AG04450 (cell line): Measurements from ENCODE around the gene MYL4. TPM values are rescaled to one million over a fixed set of nuclear protein-coding genes. Genes with fewer than 3 reads are reported as not detected.

Experiments used
- CTCF ChIA-PET: fragments of 300-600, 350-600 bp; formaldehyde crosslinking; extraction: SDS; loops from one replicate; lab custom pipeline; 2022; ENCODE audit warnings: antibody characterized with exemption, inconsistent platforms; lab: Charles Lee
- POLR2A ChIA-PET: fragments of 350-600 bp; formaldehyde crosslinking; extraction: SDS; loops from one replicate; lab custom pipeline; 2021; ENCODE audit warnings: antibody characterized with exemption, inconsistent platforms; lab: Yijun Ruan, JAX
- DNase-seq: peaks from one replicate; pipeline ENCODE4 v3.0.0-alpha.2; 2011; ENCODE audit warnings: low read depth, low spot score
- H3K27ac ChIP-seq: one replicate; pipeline ENCODE4 v1.5.1; 2012; ENCODE audit warnings: low read depth, low read length, control low read depth
- H3K27me3 ChIP-seq: one replicate; pipeline ENCODE4 v1.6.0; 2012; ENCODE audit warnings: low read length; ENCODE audit not compliant: control insufficient read depth, insufficient read depth
- H3K4me3 ChIP-seq: 2 replicates; pipeline ENCODE4 v1.5.1; 2011; ENCODE audit warnings: mild to moderate bottlenecking, low read depth, low read length, control low read depth
- H3K9me3 ChIP-seq: 2 replicates; pipeline ENCODE4 v1.5.1; 2012; ENCODE audit warnings: low read length; ENCODE audit not compliant: control insufficient read depth, insufficient read depth
- polyA plus RNA-seq: library from polyadenylated mRNA; depleted of rRNA; stranded (reverse); fragments of >200 nt; gene quantifications from 2 replicates; pipeline ENCODE4 v1.2.3, GENCODE V29; 2011
- TF ChIP-seq, protein P1 (sequence below): IDR thresholded peaks from 2 replicates; pipeline ENCODE4 v1.5.1; 2011; ENCODE audit warnings: low read depth, low read length, control low read depth, inconsistent platforms

Gene MYL4
- polyA plus RNA-seq, 1 experiment: 0.19 TPM

- Histone ChIP-seq H3K9me3 (peaks cover 3% of the 10 kb centered on the region; the same call in 1 of the 2 replicates), H3K4me3 (peak within 1 kb of the TSS; percentile 78), H3K27ac (peak within 1 kb of the TSS; percentile 96), H3K27me3 (no peaks in the 10 kb centered on the region)
- POLR2A ChIA-PET: interaction anchor here (0.6 to 1.6 kb wide), 3 partner anchors 17 to 619 kb away, joined by 4 to 7 read pairs (median 6); no protein-coding TSS in a partner anchor
- CTCF ChIA-PET: interaction anchor here (0.7 kb wide), 1 partner anchor 10 kb away, joined by 3 read pairs; no protein-coding TSS in a partner anchor
- TF ChIP-seq, protein P1, sequence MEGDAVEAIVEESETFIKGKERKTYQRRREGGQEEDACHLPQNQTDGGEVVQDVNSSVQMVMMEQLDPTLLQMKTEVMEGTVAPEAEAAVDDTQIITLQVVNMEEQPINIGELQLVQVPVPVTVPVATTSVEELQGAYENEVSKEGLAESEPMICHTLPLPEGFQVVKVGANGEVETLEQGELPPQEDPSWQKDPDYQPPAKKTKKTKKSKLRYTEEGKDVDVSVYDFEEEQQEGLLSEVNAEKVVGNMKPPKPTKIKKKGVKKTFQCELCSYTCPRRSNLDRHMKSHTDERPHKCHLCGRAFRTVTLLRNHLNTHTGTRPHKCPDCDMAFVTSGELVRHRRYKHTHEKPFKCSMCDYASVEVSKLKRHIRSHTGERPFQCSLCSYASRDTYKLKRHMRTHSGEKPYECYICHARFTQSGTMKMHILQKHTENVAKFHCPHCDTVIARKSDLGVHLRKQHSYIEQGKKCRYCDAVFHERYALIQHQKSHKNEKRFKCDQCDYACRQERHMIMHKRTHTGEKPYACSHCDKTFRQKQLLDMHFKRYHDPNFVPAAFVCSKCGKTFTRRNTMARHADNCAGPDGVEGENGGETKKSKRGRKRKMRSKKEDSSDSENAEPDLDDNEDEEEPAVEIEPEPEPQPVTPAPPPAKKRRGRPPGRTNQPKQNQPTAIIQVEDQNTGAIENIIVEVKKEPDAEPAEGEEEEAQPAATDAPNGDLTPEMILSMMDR: no peak
- DNase-seq: peak; percentile 94
Measured at GRCh38 chr17:47188876-47189731, 20.0 kb upstream of the MYL4 start, which contains the start of gene CDC27. CDC27 (minus strand) TSS chr17:47189295; CDS start chr17:47189172, 123 bp downstream.

DNA sequence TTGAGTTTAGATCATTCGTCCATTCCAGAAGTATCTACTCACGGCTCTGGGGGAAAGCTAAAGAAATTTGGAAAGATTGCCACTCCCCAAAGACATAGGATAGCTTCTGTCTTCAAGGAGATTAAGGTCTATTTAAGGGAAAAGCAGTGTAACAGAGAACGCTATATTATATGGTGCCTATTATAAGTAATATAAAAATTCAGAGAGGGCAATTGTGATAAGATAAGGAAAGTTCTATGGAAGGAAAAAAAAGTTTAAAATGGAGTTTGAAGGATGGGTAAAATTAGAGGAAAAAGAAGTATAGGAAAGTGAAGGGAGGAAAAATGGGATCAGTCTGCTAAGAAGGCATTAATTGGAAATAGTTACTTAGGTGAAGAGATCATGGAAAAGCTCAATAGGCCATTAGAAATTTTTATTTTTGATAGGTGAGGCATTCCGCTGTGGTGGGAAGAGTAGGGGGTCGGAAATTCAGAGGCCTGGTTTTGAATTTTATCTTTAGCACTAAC is 19.4 kb upstream of the MYL4 start:
- ChIA-PET POLR2A (interaction anchor here (0.6 to 1.6 kb wide), 3 partner anchors 17 to 619 kb away, joined by 4 to 7 read pairs (median 6); no protein-coding TSS in a partner anchor), CTCF (interaction anchor here (0.7 to 0.8 kb wide), 2 partner anchors 9 to 126 kb away, joined by 3 read pairs; no protein-coding TSS in a partner anchor)
- H3K4me3 ChIP-seq: peak overlapping the region; percentile 59
- H3K27me3 ChIP-seq: no peaks in the 10 kb centered on the region
- TF ChIP-seq, protein P1: no peak
- DNase-seq: no peak
- H3K27ac ChIP-seq: peak overlapping the region; percentile 55
- peaks cover 3% of the 10 kb centered on the region; the same call in 1 of the 2 replicates for H3K9me3 ChIP-seq

DNA sequence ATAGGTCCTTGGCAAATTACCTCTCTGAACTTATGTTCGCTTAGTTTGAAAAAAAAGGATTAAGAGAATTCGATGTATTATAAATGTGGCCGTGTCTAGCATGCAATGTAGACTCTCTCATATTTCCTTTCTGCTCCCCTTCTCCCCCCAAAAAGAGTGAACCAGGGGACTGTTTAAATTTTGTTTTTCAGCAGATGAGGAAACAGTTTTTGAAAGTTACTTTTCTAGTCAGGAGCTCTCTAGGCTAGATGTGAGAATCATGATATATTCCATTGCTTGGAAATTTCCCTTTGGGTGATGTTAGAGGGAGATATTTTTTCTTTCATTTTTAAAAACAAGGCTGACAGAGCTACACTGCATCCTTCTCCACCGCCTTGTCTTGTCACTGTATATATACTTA is 18.9 kb upstream of the MYL4 start:
- TF ChIP-seq, protein P1: no peak
- H3K27ac ChIP-seq: no peak overlapping the region
- POLR2A ChIA-PET: interaction anchor here (1.1 to 1.2 kb wide), 2 partner anchors 29 to 50 kb away, joined by 3 to 4 read pairs; no protein-coding TSS in a partner anchor
- CTCF ChIA-PET: interaction anchor here (0.7 to 0.8 kb wide), 2 partner anchors 9 to 125 kb away, joined by 3 read pairs; no protein-coding TSS in a partner anchor
- no peak overlapping the region for H3K4me3 ChIP-seq
- H3K9me3 ChIP-seq: peaks cover 3% of the 10 kb centered on the region; the same call in 1 of the 2 replicates
- no peaks in the 10 kb centered on the region for H3K27me3 ChIP-seq
- DNase-seq: no peak

- POLR2A ChIA-PET: interaction anchor here (1.2 kb wide), 1 partner anchor 50 kb away, joined by 3 read pairs; no protein-coding TSS in a partner anchor
- TF ChIP-seq, protein P1: no peak
- no peak for DNase-seq
- H3K27me3 ChIP-seq: no peaks in the 10 kb centered on the region
- H3K4me3 ChIP-seq: no peak overlapping the region
- no peak overlapping the region for H3K27ac ChIP-seq
- peaks cover 3% of the 10 kb centered on the region; the same call in 1 of the 2 replicates for H3K9me3 ChIP-seq
- CTCF ChIA-PET: interaction anchor here (0.8 kb wide), 1 partner anchor 125 kb away, joined by 3 read pairs; no protein-coding TSS in a partner anchor
Measured at GRCh38 chr17:47190770-47191169, 18.4 kb upstream of the MYL4 start.
